ENCODE results near the gene SLC4A1.

- TF ChIP-seq CTCF (conservative IDR thresholded peaks at IDR 0.05 in 1 of 2, IDR thresholded peaks at IDR 0.05 in 1 of 2; ENCODE audit: extremely low read depth in 1 of 2, insufficient read depth in 1 of 2, low read depth in 1 of 2, low read length in 2 of 2) (no peak), EZH2 (IDR thresholded peaks at IDR 0.05; ENCODE audit: borderline replicate concordance, low read length) (no peak)
Observed at GRCh38 chr17:44279346-44279665, 11.4 kb upstream of the SLC4A1 start.
